Peyer's patch (tissue), 4 donors: ENCODE data around the gene CAST.

Source experiments
- POLR2A ChIP-seq, 2 donors: fragments of 450-650 bp; IDR thresholded peaks; one replicate each; pipeline ENCODE4 v1.5.1; 2017; ENCODE audit warnings: antibody characterized with exemption in 2 of 2, mild to moderate bottlenecking in 2 of 2, moderate library complexity in 2 of 2
- TF ChIP-seq, protein P1 (sequence below), 6 experiments: fragments of 450-650 bp in 4 of 6; fragments of 200-600 bp in 2 of 6; sonication (generic) in 1 of 6; IDR thresholded peaks; one replicate each; pipeline ENCODE4 v1.5.1; 2017 to 2019; ENCODE audit warnings: antibody characterized with exemption in 6 of 6, mild to moderate bottlenecking in 3 of 6, moderate library complexity in 1 of 6

DNA sequence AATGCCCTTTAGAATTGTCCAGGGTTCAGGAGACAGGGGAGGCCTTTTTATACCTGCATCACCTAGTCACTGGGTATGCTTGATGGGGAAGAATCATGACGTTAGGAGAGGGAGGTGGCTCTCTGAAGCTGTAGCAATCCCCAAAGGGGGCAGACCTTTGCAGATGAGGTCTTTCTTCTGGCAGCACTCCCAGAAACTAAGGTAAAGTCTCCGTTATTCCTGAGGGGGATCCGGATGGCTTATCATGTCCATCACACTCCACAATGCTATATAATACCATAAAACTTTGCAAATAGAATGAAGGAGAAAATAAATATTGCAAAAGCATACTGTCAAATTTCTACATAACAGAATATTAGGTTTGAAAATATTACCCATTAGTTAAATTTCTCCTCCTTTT is 21.5 kb upstream of the CAST start:
- TF ChIP-seq, protein P1, sequence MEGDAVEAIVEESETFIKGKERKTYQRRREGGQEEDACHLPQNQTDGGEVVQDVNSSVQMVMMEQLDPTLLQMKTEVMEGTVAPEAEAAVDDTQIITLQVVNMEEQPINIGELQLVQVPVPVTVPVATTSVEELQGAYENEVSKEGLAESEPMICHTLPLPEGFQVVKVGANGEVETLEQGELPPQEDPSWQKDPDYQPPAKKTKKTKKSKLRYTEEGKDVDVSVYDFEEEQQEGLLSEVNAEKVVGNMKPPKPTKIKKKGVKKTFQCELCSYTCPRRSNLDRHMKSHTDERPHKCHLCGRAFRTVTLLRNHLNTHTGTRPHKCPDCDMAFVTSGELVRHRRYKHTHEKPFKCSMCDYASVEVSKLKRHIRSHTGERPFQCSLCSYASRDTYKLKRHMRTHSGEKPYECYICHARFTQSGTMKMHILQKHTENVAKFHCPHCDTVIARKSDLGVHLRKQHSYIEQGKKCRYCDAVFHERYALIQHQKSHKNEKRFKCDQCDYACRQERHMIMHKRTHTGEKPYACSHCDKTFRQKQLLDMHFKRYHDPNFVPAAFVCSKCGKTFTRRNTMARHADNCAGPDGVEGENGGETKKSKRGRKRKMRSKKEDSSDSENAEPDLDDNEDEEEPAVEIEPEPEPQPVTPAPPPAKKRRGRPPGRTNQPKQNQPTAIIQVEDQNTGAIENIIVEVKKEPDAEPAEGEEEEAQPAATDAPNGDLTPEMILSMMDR (IDR thresholded peaks at IDR 0.05) = no peak
- TF ChIP-seq POLR2A (IDR thresholded peaks at IDR 0.05) = no peak
